ENCODE measurements around the gene SIX5. TPM values are rescaled to one million over a fixed set of nuclear protein-coding genes. Genes with fewer than 3 reads are reported as not detected.

The SIX5 gene
- total RNA-seq, 1 donor from 2014 or later, result 23.5 TPM

GRCh38 chr19:45785781-45786532, 16.9 kb upstream of the SIX5 start:
- Histone ChIP-seq H2AFZ (ENCODE audit: low read depth, low read length) (no peak overlapping the region), H3K27ac (ENCODE audit: low read depth, low read length) (no peak overlapping the region), H3K4me2 (ENCODE audit: low read length) (no peak overlapping the region), H3K9ac (ENCODE audit: low read length) (no peak overlapping the region), H4K20me1 (ENCODE audit: insufficient read depth, low read length) (peaks cover 71% of the 10 kb centered on the region), H3K9me3 (ENCODE audit: insufficient read depth, low read depth, low read length) (no peaks in the 10 kb centered on the region), H3K27me3 (ENCODE audit: insufficient read depth, low read length) (no peaks in the 10 kb centered on the region), H3K4me3 (ENCODE audit: insufficient read depth, low read depth, low read length) (no peak overlapping the region), H3K4me1 (ENCODE audit: insufficient read depth, low read length) (peaks cover 21% of the 10 kb centered on the region), H3K36me3 (ENCODE audit: insufficient read depth, low read length) (peaks cover 23% of the 10 kb centered on the region), H3K79me2 (ENCODE audit: insufficient read depth, low read length) (peaks cover 55% of the 10 kb centered on the region)
- FAIRE-seq, result no peak
- no peak overlapping the region for H3K27ac Mint-ChIP-seq (ENCODE audit: unreplicated experiment)
- no peak overlapping the region for H3K4me3 Mint-ChIP-seq (ENCODE audit: unreplicated experiment)
- H3K4me1 Mint-ChIP-seq (ENCODE audit: low read depth, unreplicated experiment), result peaks cover 18% of the 10 kb centered on the region
- no peak for DNase-seq (ENCODE audit: low read depth)
- no peaks in the 10 kb centered on the region for H3K9me3 Mint-ChIP-seq (ENCODE audit: unreplicated experiment)
- no peaks in the 10 kb centered on the region for H3K27me3 Mint-ChIP-seq (ENCODE audit: low read depth, unreplicated experiment)
- no peak for TF ChIP-seq EZH2 (IDR thresholded peaks at IDR 0.05; ENCODE audit: insufficient read depth, low read length)
- TF ChIP-seq, protein P1, sequence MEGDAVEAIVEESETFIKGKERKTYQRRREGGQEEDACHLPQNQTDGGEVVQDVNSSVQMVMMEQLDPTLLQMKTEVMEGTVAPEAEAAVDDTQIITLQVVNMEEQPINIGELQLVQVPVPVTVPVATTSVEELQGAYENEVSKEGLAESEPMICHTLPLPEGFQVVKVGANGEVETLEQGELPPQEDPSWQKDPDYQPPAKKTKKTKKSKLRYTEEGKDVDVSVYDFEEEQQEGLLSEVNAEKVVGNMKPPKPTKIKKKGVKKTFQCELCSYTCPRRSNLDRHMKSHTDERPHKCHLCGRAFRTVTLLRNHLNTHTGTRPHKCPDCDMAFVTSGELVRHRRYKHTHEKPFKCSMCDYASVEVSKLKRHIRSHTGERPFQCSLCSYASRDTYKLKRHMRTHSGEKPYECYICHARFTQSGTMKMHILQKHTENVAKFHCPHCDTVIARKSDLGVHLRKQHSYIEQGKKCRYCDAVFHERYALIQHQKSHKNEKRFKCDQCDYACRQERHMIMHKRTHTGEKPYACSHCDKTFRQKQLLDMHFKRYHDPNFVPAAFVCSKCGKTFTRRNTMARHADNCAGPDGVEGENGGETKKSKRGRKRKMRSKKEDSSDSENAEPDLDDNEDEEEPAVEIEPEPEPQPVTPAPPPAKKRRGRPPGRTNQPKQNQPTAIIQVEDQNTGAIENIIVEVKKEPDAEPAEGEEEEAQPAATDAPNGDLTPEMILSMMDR (IDR thresholded peaks at IDR 0.05; ENCODE audit: insufficient read depth, low read depth, low read length), result no peak
- H3K36me3 Mint-ChIP-seq (ENCODE audit: low read depth, unreplicated experiment), result peaks cover 17% of the 10 kb centered on the region

GRCh38 chr19:45785097-45785496, 16.0 kb upstream of the SIX5 start:
- no peak for FAIRE-seq
- no peak overlapping the region for H3K27ac ChIP-seq (ENCODE audit: low read depth, low read length)

More at GRCh38 chr19:45785097-45785496, 16.0 kb upstream of the SIX5 start:
- Histone ChIP-seq H3K9me3 (ENCODE audit: insufficient read depth, low read depth, low read length) (no peaks in the 10 kb centered on the region), H3K4me3 (ENCODE audit: insufficient read depth, low read depth, low read length) (no peak overlapping the region), H2AFZ (ENCODE audit: low read depth, low read length) (no peak overlapping the region), H3K36me3 (ENCODE audit: insufficient read depth, low read length) (peaks cover 23% of the 10 kb centered on the region), H3K9ac (ENCODE audit: low read length) (no peak overlapping the region), H3K79me2 (ENCODE audit: insufficient read depth, low read length) (peaks cover 49% of the 10 kb centered on the region), H3K4me2 (ENCODE audit: low read length) (no peak overlapping the region), H3K4me1 (ENCODE audit: insufficient read depth, low read length) (peaks cover 21% of the 10 kb centered on the region), H4K20me1 (ENCODE audit: insufficient read depth, low read length) (peaks cover 75% of the 10 kb centered on the region), H3K27me3 (ENCODE audit: insufficient read depth, low read length) (no peaks in the 10 kb centered on the region)
- H3K27me3 Mint-ChIP-seq (ENCODE audit: low read depth, unreplicated experiment), result no peaks in the 10 kb centered on the region
- H3K4me1 Mint-ChIP-seq (ENCODE audit: low read depth, unreplicated experiment), result peaks cover 17% of the 10 kb centered on the region
- no peaks in the 10 kb centered on the region for H3K9me3 Mint-ChIP-seq (ENCODE audit: unreplicated experiment)
- TF ChIP-seq, protein P1 (IDR thresholded peaks at IDR 0.05; ENCODE audit: insufficient read depth, low read depth, low read length), result no peak
- TF ChIP-seq EZH2 (IDR thresholded peaks at IDR 0.05; ENCODE audit: insufficient read depth, low read length), result no peak
- peaks cover 15% of the 10 kb centered on the region for H3K36me3 Mint-ChIP-seq (ENCODE audit: low read depth, unreplicated experiment)
- peak overlapping the region; percentile 34 for H3K4me3 Mint-ChIP-seq (ENCODE audit: unreplicated experiment)
- H3K27ac Mint-ChIP-seq (ENCODE audit: unreplicated experiment), result no peak overlapping the region
- DNase-seq (ENCODE audit: low read depth), result no peak
